ENCODE measurements around the gene NAA20.

The NAA20 gene, protein sequence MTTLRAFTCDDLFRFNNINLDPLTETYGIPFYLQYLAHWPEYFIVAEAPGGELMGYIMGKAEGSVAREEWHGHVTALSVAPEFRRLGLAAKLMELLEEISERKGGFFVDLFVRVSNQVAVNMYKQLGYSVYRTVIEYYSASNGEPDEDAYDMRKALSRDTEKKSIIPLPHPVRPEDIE

DNA sequence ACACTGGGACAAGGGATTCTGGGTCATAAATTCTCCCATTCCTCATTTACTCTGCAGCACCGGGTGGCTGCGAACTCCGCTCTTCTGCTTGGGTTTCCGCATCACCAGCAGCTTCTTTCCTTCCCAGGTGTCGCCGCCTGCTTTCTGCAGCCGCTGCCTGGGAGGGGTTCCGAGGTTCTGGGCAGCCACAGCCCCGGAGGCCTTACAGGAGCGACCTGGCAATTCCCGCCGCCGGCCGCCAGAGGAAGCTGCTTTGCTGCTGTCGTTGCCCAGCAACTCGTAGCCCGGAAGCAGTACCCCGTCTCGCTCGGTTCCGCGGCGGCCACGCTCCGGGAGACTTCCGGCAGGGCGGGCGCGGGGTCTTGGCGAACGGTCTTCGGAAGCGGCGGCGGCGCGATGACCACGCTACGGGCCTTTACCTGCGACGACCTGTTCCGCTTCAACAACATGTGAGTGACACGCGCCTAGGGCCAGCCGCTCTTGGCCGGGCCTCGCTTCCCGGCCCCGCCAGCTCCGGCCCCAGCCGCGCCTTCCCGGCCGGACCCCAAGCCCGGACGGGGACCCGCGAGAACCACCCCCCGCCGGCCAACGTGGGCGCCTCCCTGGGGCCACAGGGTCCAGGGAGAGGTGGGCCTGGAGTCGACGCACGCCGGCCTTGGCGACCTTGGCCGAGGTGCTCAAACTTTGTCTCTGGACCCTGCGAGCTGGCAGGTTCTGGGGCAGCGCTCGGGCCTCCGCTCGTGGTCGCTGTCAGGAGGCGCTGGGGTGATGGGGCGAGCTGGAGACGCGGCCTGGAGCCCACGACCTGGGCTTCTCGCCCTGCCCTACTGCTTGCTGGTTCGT lies at the start of gene NAA20:
TSS of gene NAA20 (plus strand) at position 362 of the 843 bp plus-strand sequence. CDS start at position 397, 35 bp downstream.
- DNase-seq (ENCODE audit: extremely low read depth in 1 of 2, low read depth in 1 of 2), result peak; percentile 82 to 89

DNA sequence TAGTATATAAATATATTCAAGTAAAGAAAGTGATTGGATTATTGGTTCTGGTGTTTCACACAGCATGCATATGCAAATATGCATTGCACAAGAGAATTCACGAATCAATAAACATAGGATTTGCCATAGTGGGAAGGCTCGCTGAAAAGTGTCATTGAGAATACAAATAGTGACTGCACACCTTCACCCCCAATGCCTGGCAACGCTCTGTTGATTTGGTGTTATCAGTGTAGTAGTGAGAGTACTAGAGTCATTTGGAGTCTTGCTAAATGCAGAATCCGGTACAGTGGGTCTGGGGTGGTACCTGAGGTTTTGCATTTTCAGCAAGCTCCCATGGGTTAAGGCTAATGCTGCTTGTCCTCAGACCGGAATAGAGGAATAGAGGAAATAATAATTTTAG lies 49.7 kb upstream of the NAA20 start:
- DNase-seq (ENCODE audit: extremely low read depth in 1 of 2, low read depth in 1 of 2), result no peak

DNA sequence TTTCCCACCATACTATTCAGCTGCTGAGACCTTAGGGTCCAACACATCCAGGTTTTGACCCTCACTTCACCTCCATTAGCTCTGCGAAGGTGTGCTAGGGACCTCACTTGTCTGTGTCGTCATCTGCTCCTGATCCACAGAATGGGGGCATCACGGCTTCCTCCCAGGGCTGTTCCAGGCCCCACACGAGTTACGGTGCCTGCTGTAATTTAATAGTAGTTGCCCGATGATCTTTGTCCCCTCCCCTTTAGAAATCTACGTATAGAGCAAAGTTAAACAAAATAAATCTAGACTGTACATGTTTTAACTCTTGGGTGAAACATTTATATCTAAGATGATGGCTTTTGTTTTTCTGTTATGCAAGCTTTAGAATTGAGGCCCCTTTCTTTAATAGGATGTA lies 49.1 kb upstream of the NAA20 start:
- DNase-seq (ENCODE audit: extremely low read depth in 1 of 2, low read depth in 1 of 2), result no peak

DNA sequence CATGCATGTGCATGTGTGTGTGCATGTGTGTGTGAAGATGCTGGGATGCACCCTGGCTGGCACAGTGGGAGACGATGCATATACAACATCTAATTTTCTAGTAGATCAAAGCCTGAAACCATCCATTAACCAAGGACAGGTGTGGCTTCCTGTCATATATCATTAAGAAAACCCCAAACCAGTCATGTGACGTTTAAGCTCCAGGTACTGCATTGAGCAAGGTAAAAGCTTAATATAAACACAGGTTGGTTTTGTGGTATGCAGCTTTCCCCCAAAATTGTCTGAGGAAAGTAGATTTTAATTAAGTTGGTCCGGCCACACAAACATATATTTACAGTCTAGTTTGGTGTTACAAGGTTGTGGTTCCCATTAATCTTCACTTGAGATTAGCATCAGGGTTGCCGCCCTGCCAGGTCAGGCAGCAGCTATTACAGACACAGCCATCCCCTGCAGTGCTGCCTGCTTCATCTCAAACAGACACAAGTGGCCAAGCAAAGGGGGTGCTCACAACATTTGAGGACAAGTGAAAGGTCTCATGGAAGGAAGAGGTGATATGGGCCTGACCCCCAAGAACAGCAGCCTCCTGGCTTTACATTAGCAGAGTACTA lies 48.6 kb upstream of the NAA20 start:
- DNase-seq (ENCODE audit: extremely low read depth in 1 of 2, low read depth in 1 of 2), result no peak

DNA sequence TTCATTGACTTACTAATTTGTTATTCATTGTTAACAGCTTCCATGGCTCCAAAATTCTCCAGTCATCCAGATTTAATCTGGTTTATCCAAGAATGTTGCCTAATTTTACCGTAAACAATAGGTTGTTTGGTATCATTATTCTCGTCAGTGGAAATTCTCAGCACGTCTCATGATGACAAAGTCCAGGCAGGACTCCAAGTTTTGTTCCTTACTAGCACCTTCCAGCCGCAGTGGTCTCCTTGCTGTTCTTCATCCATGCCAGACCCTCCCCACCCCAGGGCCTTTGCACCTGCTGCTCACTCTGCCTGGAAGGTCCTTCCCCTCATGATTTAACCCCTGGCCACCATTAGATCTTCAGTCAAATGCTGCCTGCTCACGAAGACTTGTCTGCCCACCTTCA lies 48.1 kb upstream of the NAA20 start:
- no peak for DNase-seq (ENCODE audit: extremely low read depth in 1 of 2, low read depth in 1 of 2)

DNA sequence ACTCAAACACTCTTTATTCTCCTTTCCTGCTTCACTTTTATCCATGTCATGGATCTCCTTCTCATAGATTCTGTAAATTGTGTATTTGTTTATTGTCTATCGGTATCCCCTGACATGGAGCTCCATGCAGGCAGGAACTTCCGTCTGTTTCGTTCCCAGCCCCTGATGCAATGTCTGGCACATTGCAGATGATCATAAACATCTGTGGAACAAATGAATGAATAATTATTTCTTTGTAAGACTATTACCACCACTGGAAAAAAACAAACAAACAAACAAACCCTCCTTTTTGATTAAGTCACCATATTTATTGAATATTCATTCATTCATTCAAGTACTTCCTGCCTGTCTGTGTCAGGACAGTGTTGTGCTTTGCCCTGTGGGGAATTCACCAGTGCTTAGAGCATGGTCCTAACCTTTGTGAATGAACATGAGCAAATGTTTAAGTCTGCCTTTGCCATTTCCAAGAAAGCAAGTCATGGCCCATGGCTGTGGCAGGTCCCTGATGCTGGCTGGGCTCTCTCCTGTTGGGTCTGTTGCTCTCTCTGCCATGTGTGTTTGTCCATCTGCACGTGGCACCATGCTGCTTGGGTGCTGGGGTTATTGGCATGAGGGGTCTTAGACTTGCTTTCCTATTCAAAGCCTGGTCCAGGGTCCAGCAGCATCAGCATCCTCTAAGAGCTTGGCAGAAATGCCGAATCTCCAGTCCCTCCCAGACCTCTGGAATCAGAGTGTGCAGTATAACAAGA lies 47.5 kb upstream of the NAA20 start:
- DNase-seq (ENCODE audit: extremely low read depth in 1 of 2, low read depth in 1 of 2), result no peak

DNA sequence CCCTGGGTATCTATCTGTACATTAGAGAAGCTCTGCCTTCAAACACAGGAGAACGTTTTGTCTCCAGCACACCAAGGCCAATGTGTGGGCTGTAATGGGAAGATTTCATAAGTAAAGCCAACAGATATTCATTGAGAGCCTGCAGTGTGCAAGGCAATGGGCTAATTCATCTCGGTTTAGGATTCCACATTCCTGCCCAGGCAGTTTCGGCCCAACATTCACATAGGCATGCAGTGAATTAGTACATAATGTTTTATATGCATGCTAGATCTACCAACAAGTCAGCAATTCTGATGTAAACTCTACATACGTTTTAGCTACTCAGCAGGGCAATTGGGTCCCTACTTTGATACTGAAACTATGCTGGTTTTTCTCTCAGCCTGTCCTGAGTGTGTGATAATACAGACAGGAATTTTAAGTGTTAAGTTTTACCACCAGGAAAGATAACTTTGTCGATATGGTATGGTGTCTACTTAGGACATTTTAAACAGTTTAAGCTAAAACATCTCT lies 46.9 kb upstream of the NAA20 start:
- DNase-seq (ENCODE audit: extremely low read depth in 1 of 2, low read depth in 1 of 2), result no peak

DNA sequence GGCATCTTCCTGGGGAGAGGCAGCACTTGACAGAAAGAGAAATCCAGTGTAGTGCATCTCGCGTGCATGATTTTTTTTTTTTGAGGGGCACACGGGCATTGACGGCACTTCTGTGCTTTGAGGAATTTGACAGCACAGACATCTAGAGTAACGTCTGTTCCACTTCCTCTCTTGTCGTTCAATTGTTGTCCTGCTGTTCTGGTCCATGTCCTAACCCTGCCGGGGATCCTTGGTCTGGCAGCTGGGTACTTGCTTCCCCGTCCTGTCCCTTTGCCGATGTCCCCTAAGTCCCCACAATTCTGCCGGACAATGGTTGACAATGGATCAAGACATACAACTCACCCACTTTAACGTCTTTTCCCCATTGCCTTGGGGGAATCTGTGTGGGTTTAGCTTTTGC lies 46.0 kb upstream of the NAA20 start:
- no peak for DNase-seq (ENCODE audit: extremely low read depth in 1 of 2, low read depth in 1 of 2)

DNA sequence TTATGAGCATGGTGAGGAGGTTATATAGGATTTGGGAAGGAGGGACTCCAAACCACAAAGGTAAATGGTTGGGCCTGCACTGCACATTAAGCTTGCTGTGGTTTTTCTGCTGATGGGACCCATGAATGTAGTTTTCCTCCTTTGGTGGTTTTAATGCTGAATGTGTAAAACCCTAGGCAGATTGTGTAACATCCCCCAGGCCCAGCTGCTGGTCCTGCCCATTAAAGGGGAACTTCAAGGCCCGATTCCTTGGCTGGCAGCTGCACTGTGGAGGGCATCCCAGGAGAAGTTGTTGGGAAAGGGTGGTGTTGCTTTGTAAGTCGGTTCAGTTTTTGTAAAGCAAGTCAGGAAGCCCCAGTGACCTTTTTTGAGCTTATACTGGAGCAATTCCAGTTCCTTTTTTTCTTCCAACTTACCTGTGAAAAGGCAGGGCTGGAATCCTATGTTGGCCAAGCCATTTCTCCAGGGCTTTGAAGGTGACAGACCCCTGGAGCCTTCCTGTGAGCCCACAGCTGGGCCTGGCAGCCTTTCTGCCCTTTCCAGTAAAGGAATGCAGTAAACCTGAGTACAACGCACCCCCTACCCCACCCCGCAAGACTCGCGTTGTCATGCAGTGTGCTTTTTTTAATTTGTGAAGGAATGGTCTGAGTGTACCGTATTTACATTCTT lies 43.1 kb upstream of the NAA20 start:
- DNase-seq (ENCODE audit: extremely low read depth in 1 of 2, low read depth in 1 of 2), result no peak

DNA sequence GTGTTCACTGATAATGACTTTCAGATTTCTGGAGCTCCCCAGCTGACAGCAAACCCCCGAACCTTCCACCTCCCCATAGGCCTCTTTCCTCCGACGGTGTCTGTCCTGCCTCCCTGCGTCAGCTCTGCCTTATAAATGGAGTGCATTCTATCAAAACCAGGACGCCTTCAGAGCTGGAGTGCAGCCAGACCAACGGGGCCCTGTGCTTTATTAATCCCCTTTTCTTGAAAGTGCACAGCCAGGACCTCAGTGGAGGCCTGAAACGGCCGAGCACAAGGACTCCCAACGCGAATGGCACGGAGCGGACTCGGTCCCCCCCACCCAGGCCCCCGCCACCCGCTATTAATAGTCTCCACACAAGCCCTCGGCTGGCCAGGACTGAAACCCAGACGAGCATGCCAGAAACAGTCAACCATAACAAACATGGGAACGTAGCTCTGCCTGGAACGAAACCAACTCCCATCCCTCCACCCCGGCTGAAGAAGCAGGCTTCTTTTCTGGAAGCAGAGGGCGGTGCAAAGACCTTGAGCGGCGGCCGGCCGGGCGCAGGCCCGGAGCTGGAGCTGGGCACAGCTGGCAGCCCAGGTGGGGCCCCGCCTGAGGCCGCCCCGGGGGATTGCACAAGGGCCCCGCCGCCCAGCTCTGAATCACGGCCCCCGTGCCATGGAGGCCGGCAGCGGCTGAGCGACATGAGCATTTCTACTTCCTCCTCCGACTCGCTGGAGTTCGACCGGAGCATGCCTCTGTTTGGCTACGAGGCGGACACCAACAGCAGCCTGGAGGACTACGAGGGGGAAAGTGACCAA lies 42.3 kb upstream of the NAA20 start:
- no peak for DNase-seq (ENCODE audit: extremely low read depth in 1 of 2, low read depth in 1 of 2)

DNA sequence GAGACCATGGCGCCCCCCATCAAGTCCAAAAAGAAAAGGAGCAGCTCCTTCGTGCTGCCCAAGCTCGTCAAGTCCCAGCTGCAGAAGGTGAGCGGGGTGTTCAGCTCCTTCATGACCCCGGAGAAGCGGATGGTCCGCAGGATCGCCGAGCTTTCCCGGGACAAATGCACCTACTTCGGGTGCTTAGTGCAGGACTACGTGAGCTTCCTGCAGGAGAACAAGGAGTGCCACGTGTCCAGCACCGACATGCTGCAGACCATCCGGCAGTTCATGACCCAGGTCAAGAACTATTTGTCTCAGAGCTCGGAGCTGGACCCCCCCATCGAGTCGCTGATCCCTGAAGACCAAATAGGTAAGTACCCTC lies 41.7 kb upstream of the NAA20 start:
- no peak for DNase-seq (ENCODE audit: extremely low read depth in 1 of 2, low read depth in 1 of 2)

DNA sequence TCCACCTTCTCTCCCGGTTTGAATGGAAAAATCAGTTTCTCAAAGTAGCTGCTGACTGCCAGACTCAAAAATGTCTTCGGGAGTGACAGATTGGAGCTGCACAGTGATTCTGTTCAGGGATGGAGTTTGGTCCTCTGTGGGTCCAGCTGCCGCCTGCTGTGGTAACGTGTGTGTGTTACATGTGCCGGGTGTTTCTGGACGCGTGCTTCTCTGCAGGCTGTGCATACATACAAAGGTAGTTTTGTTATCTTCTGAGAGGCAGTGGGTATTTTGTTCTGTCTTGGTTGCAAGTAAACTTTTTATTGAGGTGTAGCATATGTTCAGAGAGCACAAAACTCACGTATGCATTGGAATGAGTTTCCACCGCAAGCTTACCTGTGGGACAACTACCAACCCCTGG lies 41.3 kb upstream of the NAA20 start:
- no peak for DNase-seq (ENCODE audit: extremely low read depth in 1 of 2, low read depth in 1 of 2)

DNA sequence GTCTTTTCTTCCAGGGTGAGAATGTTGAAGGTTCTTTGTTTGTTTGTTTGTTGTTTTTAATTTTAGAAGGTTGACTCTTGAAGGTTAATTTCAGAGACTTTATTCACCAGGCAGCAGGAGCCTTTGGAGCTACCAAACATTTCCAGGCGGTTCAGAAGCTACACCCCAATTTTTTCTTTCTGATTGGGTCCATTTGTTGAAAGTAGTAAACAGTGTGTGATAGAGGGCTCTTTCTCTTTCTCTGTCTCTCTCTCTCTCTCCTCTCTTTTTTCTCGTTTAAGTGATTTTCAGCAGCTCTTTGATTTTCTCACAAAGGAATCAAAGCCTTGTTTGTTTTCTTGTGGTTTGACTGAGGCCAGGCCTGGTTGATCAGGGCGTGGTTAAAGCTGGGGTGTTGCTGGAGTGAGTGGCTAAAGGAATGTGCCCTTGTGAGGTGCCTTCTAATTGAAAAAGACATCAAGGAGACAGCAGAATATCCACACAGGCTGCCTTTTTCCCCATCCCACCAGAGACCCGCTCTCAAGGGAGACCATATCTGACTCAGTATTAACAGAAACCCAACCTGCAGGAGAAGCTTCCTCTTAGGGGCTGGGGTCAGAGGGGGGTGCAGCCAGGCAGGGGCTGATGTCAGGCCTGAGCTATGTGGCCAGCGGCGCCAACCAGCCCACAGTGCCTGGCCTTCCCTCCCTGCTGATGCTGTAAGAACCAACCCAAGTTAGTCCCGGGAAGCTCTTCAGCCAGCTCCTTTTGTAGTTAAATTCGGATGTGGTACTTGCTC lies 40.4 kb upstream of the NAA20 start:
- no peak for DNase-seq (ENCODE audit: extremely low read depth in 1 of 2, low read depth in 1 of 2)

DNA sequence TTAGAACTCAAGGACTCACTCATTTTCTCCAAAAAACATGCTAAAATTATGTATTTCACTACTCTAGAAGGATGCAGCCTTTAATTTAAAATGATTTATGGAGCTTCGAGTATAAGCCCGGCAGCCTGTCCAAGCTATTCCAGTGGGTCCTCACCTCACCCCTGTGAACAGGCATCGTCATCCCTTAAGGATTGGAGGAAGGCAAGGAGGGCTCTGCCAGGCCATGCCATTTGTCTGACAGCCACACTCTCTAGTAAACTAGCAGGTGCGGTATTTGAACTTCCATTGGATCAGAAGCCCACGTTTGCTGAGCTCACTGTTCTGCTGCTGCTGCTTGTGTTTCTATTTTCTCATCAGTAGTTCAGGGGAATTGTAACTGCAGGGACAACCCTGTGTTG lies 39.8 kb upstream of the NAA20 start:
- no peak for DNase-seq (ENCODE audit: extremely low read depth in 1 of 2, low read depth in 1 of 2)

DNA sequence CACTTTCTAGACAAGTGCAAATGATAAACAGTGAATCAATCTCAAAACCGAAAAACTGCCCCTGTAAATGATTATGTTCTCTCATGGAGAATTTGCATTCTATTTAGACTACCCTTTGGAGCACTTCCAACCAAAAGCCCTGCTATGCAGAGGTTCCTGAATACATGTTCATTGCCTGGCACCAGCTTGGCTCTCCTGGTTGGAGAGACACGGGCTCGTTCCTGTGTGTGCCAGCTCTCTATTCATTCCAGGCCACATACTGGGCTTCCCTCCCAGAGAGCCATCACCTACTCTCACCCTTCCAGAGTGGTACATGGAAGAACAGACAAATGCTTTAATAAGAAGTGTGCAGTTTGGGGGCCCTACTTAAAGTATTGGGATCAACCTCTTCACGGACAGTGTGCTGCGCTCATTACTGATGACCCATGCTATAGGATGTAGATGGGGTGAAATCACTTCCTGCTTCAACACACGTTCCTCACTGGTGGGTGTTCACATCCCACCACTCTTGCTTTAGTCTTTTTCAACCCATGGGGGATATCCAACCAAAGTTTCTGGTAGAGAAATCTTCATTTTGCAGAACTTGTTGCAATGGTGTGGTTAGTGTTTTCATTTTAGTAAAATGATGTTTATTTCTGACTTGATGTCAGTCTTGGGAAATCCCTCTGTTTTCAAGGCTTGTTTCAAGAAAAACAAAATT lies 38.5 kb upstream of the NAA20 start:
- no peak for DNase-seq (ENCODE audit: extremely low read depth in 1 of 2, low read depth in 1 of 2)

DNA sequence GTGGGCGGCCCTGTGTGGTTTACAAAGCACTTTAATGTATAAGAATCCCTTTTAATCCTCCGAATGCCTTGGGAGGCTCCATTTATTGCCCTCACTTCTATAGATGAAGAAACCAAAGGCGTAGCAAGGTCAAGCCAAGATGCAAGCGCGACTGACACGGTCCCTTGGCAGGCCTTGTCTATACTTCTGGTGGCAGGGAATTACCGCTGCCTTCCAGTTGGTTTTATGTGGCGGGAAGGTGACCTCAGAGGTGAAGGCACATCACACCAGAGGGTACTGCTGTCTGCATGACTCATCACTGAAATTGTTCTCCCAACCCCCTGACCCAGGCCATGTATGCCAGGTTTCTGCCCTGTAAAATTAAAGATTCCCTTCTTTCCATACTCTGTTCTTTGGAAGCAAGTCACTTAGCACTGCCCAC lies 36.1 kb upstream of the NAA20 start:
- DNase-seq (ENCODE audit: extremely low read depth in 1 of 2, low read depth in 1 of 2), result no peak

DNA sequence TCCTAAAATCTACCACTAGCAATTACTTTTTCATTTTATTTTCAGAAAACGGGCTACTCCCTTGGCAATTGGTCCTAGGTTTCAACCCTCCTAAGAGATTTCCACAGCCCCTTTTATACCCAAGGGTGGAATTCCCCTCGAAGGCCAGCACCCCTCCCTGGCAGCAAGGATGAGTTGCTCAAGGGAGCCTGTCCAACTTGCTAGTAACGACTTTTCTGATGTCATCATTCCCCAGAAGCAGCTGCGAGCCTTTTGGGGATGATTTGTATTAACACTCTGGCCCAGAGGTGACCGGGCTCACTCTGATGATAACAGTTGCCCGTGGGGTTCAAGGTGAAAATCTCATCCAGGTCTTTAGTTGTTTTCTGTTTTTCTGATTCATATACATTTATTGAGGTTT lies 30.7 kb upstream of the NAA20 start:
- no peak for DNase-seq (ENCODE audit: extremely low read depth in 1 of 2, low read depth in 1 of 2)

DNA sequence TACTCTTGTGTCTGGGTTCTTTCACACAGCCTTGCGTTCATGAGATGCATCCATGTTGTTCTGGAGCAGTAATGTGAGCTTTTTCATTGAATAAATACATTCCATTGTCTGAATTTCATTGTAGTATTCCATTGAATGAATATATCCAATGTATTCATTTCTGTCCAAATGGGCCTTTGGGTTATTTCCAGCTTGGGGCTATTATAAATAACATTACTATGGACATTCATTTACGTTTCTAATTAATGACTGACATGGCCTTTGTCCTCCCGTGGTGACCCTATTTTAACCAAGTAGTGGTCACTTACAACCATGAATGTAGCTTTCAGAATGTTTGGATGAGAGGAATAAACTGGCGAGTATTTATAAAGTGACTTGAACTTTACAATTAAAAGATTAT lies 30.1 kb upstream of the NAA20 start:
- DNase-seq (ENCODE audit: extremely low read depth in 1 of 2, low read depth in 1 of 2), result no peak

DNA sequence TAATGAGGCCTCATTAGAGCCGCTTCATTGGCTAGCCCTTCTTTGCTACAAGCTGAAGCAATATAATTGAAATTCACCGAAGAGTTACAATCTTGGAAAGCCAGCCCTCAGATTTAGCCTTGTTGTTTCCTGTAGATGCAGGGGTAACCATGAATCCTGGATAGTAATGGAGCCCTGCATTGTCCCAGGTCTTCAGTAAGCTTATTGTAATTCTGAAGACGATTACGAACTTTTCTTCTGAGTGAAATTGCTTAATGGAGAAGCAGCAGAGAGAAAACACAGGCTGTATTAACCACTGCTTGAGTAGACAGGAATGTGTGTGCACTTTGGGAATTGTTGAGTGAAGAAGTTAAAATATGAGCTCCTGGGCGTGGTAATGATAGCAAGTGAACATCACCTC lies 26.3 kb upstream of the NAA20 start:
- DNase-seq (ENCODE audit: extremely low read depth in 1 of 2, low read depth in 1 of 2), result no peak
